ENCODE results near the gene FUNDC2.
"Not testable (repeated sequence)": the region's sequence is repeated elsewhere in the genome, so short reads cannot be mapped to it uniquely, and the experiment has no call there.

The FUNDC2 gene, protein sequence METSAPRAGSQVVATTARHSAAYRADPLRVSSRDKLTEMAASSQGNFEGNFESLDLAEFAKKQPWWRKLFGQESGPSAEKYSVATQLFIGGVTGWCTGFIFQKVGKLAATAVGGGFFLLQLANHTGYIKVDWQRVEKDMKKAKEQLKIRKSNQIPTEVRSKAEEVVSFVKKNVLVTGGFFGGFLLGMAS

GRCh38 chrX:155026727-155027508, at the start of gene FUNDC2:
Gene FUNDC2 (plus strand): TSS chrX:155026844. CDS start chrX:155026939, 95 bp downstream.
- DNase-seq: peak; percentile 89

- DNase-seq: peak; percentile 17
Measured at GRCh38 chrX:154979629-154980028, 47.0 kb upstream of the FUNDC2 start.

- DNase-seq: peak; percentile 30
Measured at GRCh38 chrX:154980330-154981115, 46.1 kb upstream of the FUNDC2 start.

DNA sequence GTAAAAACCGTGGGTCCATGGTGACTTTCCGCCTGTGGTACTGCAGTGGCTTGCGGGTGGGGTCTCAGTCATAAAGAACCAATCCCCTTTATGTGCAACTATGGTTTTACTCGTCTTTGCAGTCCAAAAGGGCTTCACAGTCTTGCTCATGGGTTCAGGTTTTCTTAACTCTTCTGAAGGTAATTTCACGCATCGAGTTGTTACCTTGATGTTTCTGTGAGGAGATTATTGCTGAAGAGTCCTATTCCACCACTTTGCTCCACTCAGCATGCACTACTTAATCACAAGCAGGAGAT, 45.6 kb upstream of the FUNDC2 start:
- DNase-seq: no peak

DNA sequence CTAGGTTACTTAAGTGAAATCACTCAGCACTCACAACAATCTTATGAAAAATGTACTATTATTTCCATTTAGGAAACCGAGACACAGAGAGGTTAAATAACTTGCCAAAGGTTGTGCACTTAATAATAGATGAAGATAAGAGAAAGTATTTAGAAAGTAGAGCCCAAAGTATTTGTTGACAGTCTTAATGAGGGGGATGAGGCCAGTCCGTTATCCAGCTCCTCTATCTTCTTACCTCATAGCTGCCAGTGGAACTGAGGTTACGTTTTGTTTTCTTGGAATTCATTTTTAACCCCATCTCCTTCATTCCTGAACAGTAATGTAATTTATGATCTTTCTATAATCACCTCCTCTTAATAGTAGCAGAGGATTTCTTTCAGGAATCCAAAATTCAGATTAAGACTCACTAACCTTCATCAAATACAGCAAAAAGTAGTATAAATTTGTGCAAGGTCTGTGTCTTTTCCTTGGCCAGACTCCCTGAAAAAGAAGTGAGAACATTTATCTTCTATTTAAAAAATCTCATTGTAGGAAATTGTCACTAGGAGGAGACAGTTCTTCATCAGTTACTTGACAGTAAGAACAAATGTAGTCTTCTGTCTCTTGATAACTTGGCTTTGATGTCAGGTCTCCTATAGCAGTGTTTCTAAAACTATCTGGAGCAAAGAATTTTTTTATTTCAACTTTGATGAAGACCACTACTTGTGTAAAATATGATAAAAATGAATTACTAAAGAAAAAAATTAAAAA, 39.6 kb upstream of the FUNDC2 start:
- no peak for DNase-seq

DNA sequence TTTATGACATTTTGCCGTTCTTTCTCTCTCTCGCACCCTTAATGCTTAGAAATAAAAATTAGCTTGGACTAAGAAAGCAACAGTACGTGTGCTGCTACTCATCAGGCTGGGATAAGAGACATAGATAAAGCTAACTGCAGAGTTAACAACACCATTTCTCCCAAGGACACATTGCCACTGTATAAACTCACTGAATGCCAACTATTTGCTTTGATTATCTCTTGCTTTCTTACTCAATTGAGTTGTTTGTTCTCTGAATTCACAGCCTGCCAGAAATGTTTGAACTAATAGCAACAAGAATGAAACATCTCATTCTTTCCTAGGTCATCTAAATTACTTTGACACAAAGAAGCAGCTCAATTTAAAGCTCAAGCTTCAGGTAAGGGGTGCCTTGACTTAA, 38.7 kb upstream of the FUNDC2 start:
- no peak for DNase-seq

GRCh38 chrX:154988719-154989118, 37.9 kb upstream of the FUNDC2 start:
- DNase-seq: no peak

- no peak for DNase-seq
Measured at GRCh38 chrX:154990496-154990895, 36.1 kb upstream of the FUNDC2 start.

GRCh38 chrX:154991039-154991438, 35.6 kb upstream of the FUNDC2 start:
- DNase-seq: no peak

- no peak for DNase-seq
Measured at GRCh38 chrX:154991476-154991875, 35.2 kb upstream of the FUNDC2 start.

DNA sequence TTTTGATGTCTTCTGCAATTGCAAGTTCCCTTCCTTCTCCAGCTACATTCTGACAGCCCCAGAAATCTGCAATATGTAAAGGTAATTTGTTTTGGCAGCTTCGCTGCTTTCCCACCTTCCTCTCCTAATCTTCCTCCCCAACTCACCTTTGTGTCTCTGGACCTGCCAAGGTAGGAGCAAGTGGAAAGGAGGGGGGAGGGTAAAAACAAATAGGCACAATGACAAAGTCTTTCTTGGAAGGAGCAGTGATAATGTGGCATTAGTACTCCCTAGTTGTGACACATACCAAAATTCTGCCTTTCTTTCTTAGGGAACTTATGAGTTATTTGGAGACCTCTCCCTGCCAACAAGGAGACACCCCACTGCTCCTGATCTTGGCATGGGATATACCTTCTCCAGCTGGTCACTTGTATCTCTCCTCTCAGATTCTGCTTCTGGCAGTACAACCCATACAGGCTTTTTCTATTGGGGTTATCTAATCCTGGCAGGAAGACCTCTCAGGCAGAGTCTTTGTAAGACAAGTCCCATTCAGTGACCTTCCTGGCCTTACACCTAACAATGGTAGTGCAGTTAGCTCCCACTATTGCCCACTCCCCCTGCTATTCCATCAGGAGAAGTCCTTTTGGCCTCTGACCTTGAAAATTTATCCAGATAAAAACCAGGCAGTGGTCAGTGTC, 28.3 kb upstream of the FUNDC2 start:
- no peak for DNase-seq

- no peak for DNase-seq
Measured at GRCh38 chrX:155000841-155001240, 25.8 kb upstream of the FUNDC2 start.

DNA sequence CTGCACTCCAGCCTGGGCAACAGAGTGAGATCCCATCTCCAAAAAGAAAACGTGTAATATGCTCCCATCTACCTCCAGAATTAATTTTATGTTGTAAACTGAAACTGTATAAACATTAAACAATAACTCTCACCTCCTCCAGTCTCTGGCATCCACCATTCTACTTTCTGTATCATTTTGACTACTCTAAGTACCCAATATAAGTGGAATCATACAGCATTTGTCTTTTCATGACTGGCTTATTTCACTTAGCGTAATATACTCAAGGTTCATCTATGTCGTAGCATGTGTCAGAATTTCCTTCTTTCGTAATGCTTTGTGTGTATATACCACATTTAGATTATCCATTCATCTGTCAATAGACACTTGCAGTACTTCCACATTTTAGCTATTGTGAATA, 24.8 kb upstream of the FUNDC2 start:
- no peak for DNase-seq

- no peak for DNase-seq
Measured at GRCh38 chrX:155005190-155005589, 21.5 kb upstream of the FUNDC2 start.

- DNase-seq: not testable (repeated sequence)
Measured at GRCh38 chrX:155006379-155006778, 20.3 kb upstream of the FUNDC2 start.

GRCh38 chrX:155006913-155007671, 19.6 kb upstream of the FUNDC2 start:
- DNase-seq: not testable (repeated sequence)

DNA sequence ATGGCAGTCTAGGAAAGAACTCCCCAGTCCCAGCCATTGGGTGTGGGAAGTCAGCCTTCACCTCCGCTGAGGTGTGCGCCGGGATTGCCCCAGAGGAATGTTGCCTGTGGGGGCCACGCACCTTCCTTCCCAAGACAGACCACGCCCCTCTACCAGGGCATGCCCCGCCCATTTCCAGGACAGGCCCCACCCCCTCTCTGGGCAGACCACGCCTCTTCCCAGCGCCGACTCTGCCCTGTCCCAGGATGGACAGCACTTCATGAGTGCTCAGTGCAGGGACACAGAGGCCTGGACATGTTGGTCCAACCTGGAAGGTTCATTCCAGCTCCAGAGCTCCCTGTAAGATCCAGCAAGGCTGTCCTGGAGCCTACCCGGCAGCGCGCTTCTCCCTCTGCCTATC, 18.1 kb upstream of the FUNDC2 start:
- DNase-seq: not testable (repeated sequence)

DNA sequence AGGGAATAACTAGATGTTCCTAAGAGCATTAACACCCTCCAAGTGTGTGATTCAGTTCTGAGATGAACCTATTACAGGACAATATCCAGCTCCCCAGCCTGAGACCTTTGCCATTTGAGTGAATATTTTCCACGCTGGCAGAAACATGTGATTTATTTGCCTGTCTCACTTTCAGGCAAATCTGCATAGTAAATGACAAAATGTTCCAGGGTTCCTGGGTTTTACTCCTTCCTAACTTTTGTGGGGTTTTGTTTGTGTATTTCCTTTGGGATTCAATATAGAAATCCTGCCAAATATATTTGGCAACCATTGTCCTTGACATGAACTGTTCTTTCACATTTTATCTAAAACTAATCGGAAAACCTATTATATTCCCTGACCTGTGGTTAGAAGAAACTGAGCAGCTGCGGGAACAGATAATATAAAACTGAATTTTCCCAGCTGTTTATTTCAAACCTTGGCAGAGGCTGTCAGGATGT, 16.6 kb upstream of the FUNDC2 start:
- no peak for DNase-seq

DNA sequence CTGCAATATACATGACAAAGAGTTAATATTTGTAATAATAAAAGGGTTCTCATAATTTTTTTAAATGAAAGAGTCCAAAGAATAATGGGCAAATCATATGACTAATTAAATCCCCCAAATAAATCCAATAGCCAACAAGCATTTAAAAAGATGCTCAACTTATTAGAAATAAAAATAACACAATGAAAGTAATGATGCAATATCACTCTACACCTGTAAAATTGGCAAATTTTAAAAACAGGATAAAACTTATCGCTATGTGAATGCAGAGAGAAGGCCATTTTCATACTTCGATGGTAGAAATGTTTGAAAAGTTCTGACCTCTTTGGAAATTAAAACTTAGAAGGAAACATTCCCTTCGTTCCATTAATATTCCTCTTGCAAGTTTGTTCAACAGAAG, 6.1 kb upstream of the FUNDC2 start:
- no peak for DNase-seq

- DNase-seq: no peak
Measured at GRCh38 chrX:155022585-155022984, 4.1 kb upstream of the FUNDC2 start, which contains the start of gene F8. Gene F8 (minus strand): TSS chrX:155022723. CDS start chrX:155022552, 171 bp downstream.

All from GF-D8 (cell line).